K562 (cell line): ENCODE results near the gene UBE2R2. TPM values are rescaled to one million over a fixed set of nuclear protein-coding genes. Genes with fewer than 3 reads are reported as not detected.

Source experiments
- ATAC-seq: fragments of 200-7000 bp; cut with Tn5 transposase; 3 replicates; pipeline ENCODE4 v1.9.1; 2020; ENCODE audit warnings: moderate library complexity
- BruUV-seq: library from RNA; stranded (reverse); fragments of 400-500 nt; replicated peaks from 2 replicates; lab custom pipeline; 2021; lab: Mats Ljungman, UMichigan
- CTCF ChIA-PET: fragments of 300-600 bp; formaldehyde crosslinking; extraction: SDS; loops from one replicate; lab custom pipeline; 2021; ENCODE audit warnings: low intra/inter-chr PET ratio; lab: Yijun Ruan, JAX
- POLR2A ChIA-PET: fragments of 300-600, 350-650 bp; sonication (Branson Sonifier 250); formaldehyde crosslinking; extraction: SDS; loops from one replicate; lab custom pipeline; 2021; ENCODE audit warnings: antibody characterized with exemption, inconsistent platforms; lab: Yijun Ruan, JAX
- DNase-seq, 4 experiments: peaks; one replicate each; pipeline versions ENCODE4 v3.0.0 to v3.0.0-alpha.2; 2011 to 2018; ENCODE audit warnings: low spot score in 3 of 4, mixed read lengths in 3 of 4; ENCODE audit errors: extremely low read depth in 1 of 4
- FAIRE-seq: peaks from 2 replicates; lab custom pipeline; 2011; peaks lifted over from hg19 to GRCh38; lab: Jason Lieb, UNC
- H2AFZ ChIP-seq: 2 replicates; pipeline ENCODE4 v1.6.0; 2011; ENCODE audit warnings: low read depth, low read length, control low read depth, inconsistent platforms
- H3K27ac ChIP-seq: fragments of 200-600 bp; 3 replicates; pipeline ENCODE4 v1.8.0; 2011; ENCODE audit warnings: low read depth, mild to moderate bottlenecking, control low read depth, inconsistent platforms, low read length, moderate library complexity, mixed read lengths; ENCODE audit errors: extremely low read depth
- H3K27me3 ChIP-seq, 2 experiments: fragments of 300-600 bp in 1 of 2; 2 replicates in 1 of 2; 3 replicates in 1 of 2; pipeline versions ENCODE4 v1.6.0 to v1.8.0; 2011; ENCODE audit warnings: inconsistent platforms in 2 of 2, low read length in 2 of 2, mild to moderate bottlenecking in 1 of 2, mixed read lengths in 1 of 2, moderate library complexity in 1 of 2; ENCODE audit not compliant: control insufficient read depth in 2 of 2, insufficient read depth in 2 of 2
- H3K36me3 ChIP-seq: fragments of 300-600 bp; 3 replicates; pipeline ENCODE4 v1.8.0; 2011; ENCODE audit warnings: mild to moderate bottlenecking, low read length, inconsistent platforms; ENCODE audit not compliant: control insufficient read depth, insufficient read depth
- H3K4me1 ChIP-seq, 2 experiments: fragments of 200-600 bp in 1 of 2; replicated peaks in 1 of 2; 2 replicates in 1 of 2; 3 replicates in 1 of 2; pipeline versions ENCODE4 v1.5.1 to v1.8.0; 2011; ENCODE audit warnings: inconsistent platforms in 2 of 2, low read length in 2 of 2, mild to moderate bottlenecking in 1 of 2, mixed read lengths in 1 of 2, moderate library complexity in 1 of 2; ENCODE audit not compliant: control insufficient read depth in 2 of 2, insufficient read depth in 2 of 2
- H3K4me2 ChIP-seq: 2 replicates; pipeline ENCODE4 v1.6.1; 2011; ENCODE audit warnings: low read length, control low read depth, inconsistent platforms, mixed read lengths; ENCODE audit not compliant: insufficient read depth
- H3K4me3 ChIP-seq: fragments of 200-600 bp; sonication (generic), shearing (Covaris generic); 2 replicates; pipeline ENCODE4 v1.5.1; 2016; ENCODE audit warnings: control low read depth, inconsistent platforms
- H3K79me2 ChIP-seq: fragments of 200-600 bp; 3 replicates; pipeline ENCODE4 v1.8.0; 2011; ENCODE audit warnings: low read length, inconsistent platforms; ENCODE audit not compliant: control insufficient read depth, insufficient read depth
- H3K9ac ChIP-seq, 2 experiments: 2 replicates each; pipeline versions ENCODE4 v1.6.0 to v1.6.1; 2011; ENCODE audit warnings: low read depth in 2 of 2, low read length in 2 of 2, control low read depth in 1 of 2, inconsistent platforms in 1 of 2, mild to moderate bottlenecking in 1 of 2, mixed read lengths in 1 of 2; ENCODE audit not compliant: insufficient read depth in 1 of 2
- H3K9me1 ChIP-seq: one replicate; pipeline ENCODE4 v1.6.0; 2011; ENCODE audit warnings: inconsistent platforms, mild to moderate bottlenecking, low read length, moderate library complexity; ENCODE audit not compliant: control insufficient read depth, insufficient read depth
- H3K9me3 ChIP-seq: replicated peaks from 2 replicates; pipeline ENCODE4 v1.5.1; 2011; ENCODE audit warnings: low read depth, low read length, inconsistent platforms; ENCODE audit not compliant: control insufficient read depth, insufficient read depth
- H4K20me1 ChIP-seq: replicated peaks from 2 replicates; pipeline ENCODE4 v1.6.1; 2011; ENCODE audit warnings: low read length, inconsistent platforms, mixed read lengths; ENCODE audit not compliant: control insufficient read depth, insufficient read depth
- ELK1 ChIP-seq: sonication (generic); formaldehyde crosslinking; IDR thresholded peaks from 2 replicates; pipeline ENCODE4 v1.8.1; 2022; ENCODE audit warnings: missing genetic modification reagents
- PTRF ChIP-seq: fragments of 450-650 bp; IDR thresholded peaks from 2 replicates; pipeline ENCODE4 v1.6.1; 2016; ENCODE audit warnings: mild to moderate bottlenecking, missing genetic modification characterization, missing compliant biosample characterization
- RBM39 ChIP-seq: fragments of 200-400 bp; formaldehyde crosslinking; optimal IDR thresholded peaks from 2 replicates; pipeline ENCODE3; 2018; ENCODE audit warnings: low read depth, low read length
- ZBTB34 ChIP-seq: fragments of 250-450 bp; sonication (Bioruptor Pico); IDR thresholded peaks from 2 replicates; pipeline ENCODE4 v1.8.0; 2021; ENCODE audit warnings: mild to moderate bottlenecking, moderate library complexity
- ZNF431 ChIP-seq: sonication (generic); formaldehyde crosslinking; IDR thresholded peaks from 2 replicates; pipeline ENCODE4 v1.8.0; 2022; ENCODE audit warnings: mild to moderate bottlenecking, missing genetic modification reagents
- ZNF639 ChIP-seq, 2 experiments: fragments of 200-800 bp in 1 of 2; sonication (Bioruptor generic) in 1 of 2; sonication (generic) in 1 of 2; formaldehyde crosslinking in 1 of 2; IDR thresholded peaks in 1 of 2; conservative IDR thresholded peaks in 1 of 2; 2 replicates each; pipeline versions ENCODE4 v1.5.0 to v1.6.1; 2016 to 2020; ENCODE audit warnings: missing compliant biosample characterization in 1 of 2, missing genetic modification characterization in 1 of 2, missing genetic modification reagents in 1 of 2
- WGBS: fragments of 100-300 bp; shearing (Covaris generic); methylation state at CpG from one replicate; pipeline ENCODE4 v1.1.6; 2016; ENCODE audit warnings: low coverage, mixed read lengths; ENCODE audit not compliant: insufficient coverage; ENCODE audit errors: missing lambda C conversion rate; 5-methylcytosine and 5-hydroxymethylcytosine counted together
- in situ Hi-C: fragments of 300-500 bp; cut with MboI; formaldehyde crosslinking; loops from 4 replicates; pipeline ENCODE4 v1.15.0; 2018; ENCODE audit warnings: inconsistent platforms, mixed read lengths
- intact Hi-C: fragments of 100-400 bp; cut with micrococcal nuclease; formaldehyde crosslinking; loops from 2 replicates; pipeline ENCODE4 v1.14.2; 2022
- polyA plus RNA-seq, 8 experiments: library from polyadenylated mRNA; depleted of rRNA in 4 of 8; stranded (reverse) in 5 of 8; unstranded in 3 of 8; fragments of >200 nt; fragmentation: Nextera tagmentation in 2 of 8; fragmentation: Illumina TruSeq in 1 of 8; extraction: Ambion mirVana in 2 of 8; extraction: Trizol in 1 of 8; gene quantifications; 2 replicates each; pipeline versions ENCODE4 v1.2.1 to v1.2.3, GENCODE V29; 2011 to 2014; ENCODE audit warnings: inconsistent platforms in 1 of 8, missing spikeins in 1 of 8
- total RNA-seq, 7 experiments: library from RNA; depleted of rRNA in 6 of 7; stranded (reverse); fragments of >200 nt in 6 of 7; fragmentation: Illumina TruSeq in 2 of 7; extraction: Trizol in 2 of 7; gene quantifications; 2 replicates each; pipeline versions ENCODE4 v1.2.1 to v1.2.3, GENCODE V29; 2011 to 2021; ENCODE audit warnings: low replicate concordance in 1 of 7
- TF ChIP-seq, protein P1 (sequence below): sonication (generic); formaldehyde crosslinking; IDR thresholded peaks from 2 replicates; pipeline ENCODE4 v1.8.1; 2023; ENCODE audit warnings: mild to moderate bottlenecking, missing genetic modification reagents

The UBE2R2 gene
- total and polyA plus RNA-seq, 9 of the 15 experiments (the other 6 are each of a cell fraction or from before 2014, with no cell fraction given) = 7.8 to 26.2 (median 11.8) TPM

- Histone ChIP-seq H4K20me1 (no peaks in the 10 kb centered on the region), H3K79me2 (peaks cover 24% of the 10 kb centered on the region; the same call in 2 of the 3 replicates), H3K4me2 (no peak overlapping the region), H3K27me3 (no peaks in the 10 kb centered on the region), H3K9ac (no peak overlapping the region), H3K4me1 (no peaks in the 10 kb centered on the region), H3K36me3 (peaks cover 28% of the 10 kb centered on the region; the same call in 1 of the 3 replicates), H3K9me1 (no peaks in the 10 kb centered on the region), H3K9me3 (no peaks in the 10 kb centered on the region), H2AFZ (no peak overlapping the region), H3K4me3 (no peak overlapping the region), H3K27ac (no peak overlapping the region)
- in situ Hi-C loops = no loop called here
- WGBS = 89% methylated on average over 2 of the region's 2 CpGs
- ATAC-seq (no peak), DNase-seq (no peak), FAIRE-seq (no peak)
- ChIA-PET POLR2A (interaction anchor here (0.6 to 1.6 kb wide), 3 partner anchors 11 to 245 kb away, joined by 3 to 7 read pairs (median 3); no protein-coding TSS in a partner anchor), CTCF (no interaction called here)
- intact Hi-C loops = no loop called here
- TF ChIP-seq ELK1 (CRISPR knock-in tag) = no peak
- no peak for TF ChIP-seq RBM39
- no peak for TF ChIP-seq ZNF639 (CRISPR knock-in tag; conservative IDR thresholded peaks at IDR 0.05 in 1 of 2, IDR thresholded peaks at IDR 0.05 in 1 of 2)
- TF ChIP-seq, protein P1, sequence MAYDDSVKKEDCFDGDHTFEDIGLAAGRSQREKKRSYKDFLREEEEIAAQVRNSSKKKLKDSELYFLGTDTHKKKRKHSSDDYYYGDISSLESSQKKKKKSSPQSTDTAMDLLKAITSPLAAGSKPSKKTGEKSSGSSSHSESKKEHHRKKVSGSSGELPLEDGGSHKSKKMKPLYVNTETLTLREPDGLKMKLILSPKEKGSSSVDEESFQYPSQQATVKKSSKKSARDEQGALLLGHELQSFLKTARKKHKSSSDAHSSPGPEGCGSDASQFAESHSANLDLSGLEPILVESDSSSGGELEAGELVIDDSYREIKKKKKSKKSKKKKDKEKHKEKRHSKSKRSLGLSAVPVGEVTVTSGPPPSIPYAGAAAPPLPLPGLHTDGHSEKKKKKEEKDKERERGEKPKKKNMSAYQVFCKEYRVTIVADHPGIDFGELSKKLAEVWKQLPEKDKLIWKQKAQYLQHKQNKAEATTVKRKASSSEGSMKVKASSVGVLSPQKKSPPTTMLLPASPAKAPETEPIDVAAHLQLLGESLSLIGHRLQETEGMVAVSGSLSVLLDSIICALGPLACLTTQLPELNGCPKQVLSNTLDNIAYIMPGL (CRISPR knock-in tag) = no peak
- TF ChIP-seq ZBTB34 = no peak
- no peak for TF ChIP-seq PTRF
- TF ChIP-seq ZNF431 = no peak
- BruUV-seq = no TSS peak
These were observed 89.8 kb downstream of the UBE2R2 start for GRCh38 chr9:33906769-33907168.
